Mesangial cell (primary cell): ENCODE results near the gene RPL4. TPM values are rescaled to one million over a fixed set of nuclear protein-coding genes. Genes with fewer than 3 reads are reported as not detected.

Experiments
- total RNA-seq: library from RNA; depleted of rRNA; stranded (reverse); fragments of >200 nt; gene quantifications from 2 replicates; pipeline ENCODE4 v1.2.3, GENCODE V29; 2015

RPL4 gene
- 6,003 and 6,582 TPM in 2 replicates for total RNA-seq

GRCh38 chr15:66504563-66505429 is at the start of gene RPL4, which contains the start of gene ZWILCH:
RPL4 (minus strand) TSS chr15:66504855; CDS start chr15:66504790, 65 bp downstream.
ZWILCH (plus strand) TSS chr15:66505326; CDS start chr15:66505339, 13 bp downstream.

GRCh38 chr15:66497502-66498455 is 6.9 kb downstream of the RPL4 start, which contains the start of gene SNAPC5:
SNAPC5 (minus strand) TSS chr15:66497762; CDS start chr15:66497731, 31 bp downstream.

Other genes starting within 250 kb of the RPL4 start
- gene DIS3L, start 211.3 kb downstream of the RPL4 start, total RNA-seq: 9.0 and 13.9 TPM in 2 replicates
- gene TIPIN, start 148.2 kb downstream of the RPL4 start, total RNA-seq: 3.0 and 8.0 TPM in 2 replicates
- 26.1 and 42.0 TPM in 2 replicates for gene MAP2K1, start 117.9 kb downstream of the RPL4 start, total RNA-seq
- 22.3 and 22.8 TPM in 2 replicates for gene SNAPC5, start 7.1 kb downstream of the RPL4 start, total RNA-seq
- gene ZWILCH, start 471 bp upstream of the RPL4 start, total RNA-seq: 5.6 and 22.0 TPM in 2 replicates
- gene LCTL, start 61.1 kb upstream of the RPL4 start, total RNA-seq: 0.25 and 0.49 TPM in 2 replicates
- 18.1 and 38.8 TPM in 2 replicates for gene SMAD6, start 197.4 kb upstream of the RPL4 start, total RNA-seq